Fibroblast of mammary gland (primary cell): Measurements from ENCODE around the gene HEG1.

ENCODE experiments used
- DNase-seq: peaks from one replicate; pipeline ENCODE4 v3.0.0-alpha.2; 2010; ENCODE audit warnings: low read depth
- H3K4me3 ChIP-seq: 2 replicates; pipeline ENCODE4 v1.5.1; 2011; ENCODE audit warnings: low read depth, mild to moderate bottlenecking, low read length, moderate library complexity; ENCODE audit not compliant: control insufficient read depth
- CTCF ChIP-seq: conservative IDR thresholded peaks from 2 replicates; pipeline ENCODE4 v1.5.1; 2011; ENCODE audit warnings: low read depth, low read length, inconsistent platforms; ENCODE audit not compliant: control insufficient read depth, insufficient read depth

The HEG1 gene

DNA sequence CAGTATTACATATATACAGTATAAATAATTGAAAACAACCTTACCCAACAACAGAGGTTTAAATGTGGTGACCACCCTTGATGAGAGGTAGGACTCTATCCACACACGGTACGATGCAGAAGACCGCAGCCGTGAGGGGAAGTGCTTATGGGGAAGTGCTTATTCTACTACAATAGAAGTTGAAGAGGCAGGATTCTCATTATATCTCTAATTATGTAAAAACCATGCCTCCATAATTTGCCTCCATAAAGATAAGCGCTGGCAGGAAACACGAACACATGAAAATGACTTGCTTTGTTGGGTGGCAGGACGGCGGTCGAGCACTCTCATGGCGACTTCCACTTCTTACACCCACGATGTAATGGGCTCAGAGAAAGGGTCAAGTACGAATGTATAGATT is 114.0 kb downstream of the HEG1 start:
- no peak overlapping the region for H3K4me3 ChIP-seq
- no peak for TF ChIP-seq CTCF
- DNase-seq, result no peak

- H3K4me3 ChIP-seq, result no peak overlapping the region
- TF ChIP-seq CTCF, result no peak
- no peak for DNase-seq
These were observed 116.1 kb downstream of the HEG1 start for GRCh38 chr3:124939661-124940060.

GRCh38 chr3:124938896-124939295 is 116.9 kb downstream of the HEG1 start:
- H3K4me3 ChIP-seq, result no peak overlapping the region
- no peak for DNase-seq
- no peak for TF ChIP-seq CTCF

GRCh38 chr3:124937049-124937448 is 118.7 kb downstream of the HEG1 start:
- TF ChIP-seq CTCF, result no peak
- H3K4me3 ChIP-seq, result no peak overlapping the region
- DNase-seq, result no peak

- no peak for TF ChIP-seq CTCF
- no peak for DNase-seq
- H3K4me3 ChIP-seq, result no peak overlapping the region
These were observed 119.8 kb downstream of the HEG1 start for GRCh38 chr3:124935794-124936542.

- no peak overlapping the region for H3K4me3 ChIP-seq
- TF ChIP-seq CTCF, result no peak
- no peak for DNase-seq
These were observed 120.5 kb downstream of the HEG1 start for GRCh38 chr3:124935264-124935663.
